ENCODE results near the gene PDIA5. TPM values are rescaled to one million over a fixed set of nuclear protein-coding genes. Genes with fewer than 3 reads are reported as not detected.

The PDIA5 gene
- total RNA-seq, 2 experiments from 2014 or later = 2.2 to 3.0 TPM

- Mint-ChIP-seq H3K36me3 (ENCODE audit: low read depth) (peaks cover 32% of the 10 kb centered on the region), H3K4me1 (ENCODE audit: low read depth) (no peaks in the 10 kb centered on the region), H3K4me3 (no peak overlapping the region), H3K27me3 (no peaks in the 10 kb centered on the region), H3K9me3 (no peaks in the 10 kb centered on the region), H3K27ac (no peak overlapping the region)
- ChIA-PET CTCF (no interaction called here), POLR2A (no interaction called here)
- ATAC-seq (ENCODE audit: poor library complexity) (no peak), DNase-seq (no peak)
- H3K36me3 ChIP-seq (ENCODE audit: insufficient read depth, low read length) = peaks cover 10% of the 10 kb centered on the region
- H3K4me3 ChIP-seq (ENCODE audit: low read length) = no peak overlapping the region
- intact Hi-C loops (cut with DNase I, micrococcal nuclease) = no loop called here
- H3K9me3 ChIP-seq (ENCODE audit: control insufficient read depth in 1 of 2, insufficient read depth in 1 of 2, low read length in 2 of 2) = peaks cover 0 to 16% of the 10 kb centered on the region in 2 experiments
- H3K4me1 ChIP-seq (ENCODE audit: insufficient read depth, low read length) = peaks cover 2% of the 10 kb centered on the region
- no peak overlapping the region for H3K27ac ChIP-seq (ENCODE audit: low read depth in 1 of 2, low read length in 2 of 2)
- TF ChIP-seq CTCF (IDR thresholded peaks at IDR 0.05) = no peak
- no peaks in the 10 kb centered on the region for H3K27me3 ChIP-seq (ENCODE audit: control insufficient read depth in 1 of 2, insufficient read depth in 2 of 2, low read length in 2 of 2)
Observed at GRCh38 chr3:123155471-123156011, 88.7 kb downstream of the PDIA5 start.

GRCh38 chr3:123156276-123156995, 89.6 kb downstream of the PDIA5 start:
- intact Hi-C loops (cut with DNase I, micrococcal nuclease) = no loop called here
- Mint-ChIP-seq H3K4me1 (ENCODE audit: low read depth) (no peaks in the 10 kb centered on the region), H3K9me3 (no peaks in the 10 kb centered on the region), H3K36me3 (ENCODE audit: low read depth) (peaks cover 35% of the 10 kb centered on the region), H3K27ac (no peak overlapping the region), H3K27me3 (no peaks in the 10 kb centered on the region), H3K4me3 (no peak overlapping the region)
- TF ChIP-seq CTCF (IDR thresholded peaks at IDR 0.05) = no peak
- ChIA-PET CTCF (no interaction called here), POLR2A (no interaction called here)
- no peaks in the 10 kb centered on the region for H3K27me3 ChIP-seq (ENCODE audit: control insufficient read depth in 1 of 2, insufficient read depth in 2 of 2, low read length in 2 of 2)
- no peak overlapping the region for H3K27ac ChIP-seq (ENCODE audit: low read depth in 1 of 2, low read length in 2 of 2)
- peaks cover 13% of the 10 kb centered on the region for H3K36me3 ChIP-seq (ENCODE audit: insufficient read depth, low read length)
- DNase-seq (no peak), ATAC-seq (ENCODE audit: poor library complexity) (no peak)
- H3K4me1 ChIP-seq (ENCODE audit: insufficient read depth, low read length) = no peaks in the 10 kb centered on the region
- no peak overlapping the region for H3K4me3 ChIP-seq (ENCODE audit: low read length)
- peaks cover 0 to 7% of the 10 kb centered on the region in 2 experiments for H3K9me3 ChIP-seq (ENCODE audit: control insufficient read depth in 1 of 2, insufficient read depth in 1 of 2, low read length in 2 of 2)

GRCh38 chr3:123157209-123157597, 90.4 kb downstream of the PDIA5 start:
- no peak for TF ChIP-seq CTCF (IDR thresholded peaks at IDR 0.05)
- DNase-seq = no peak
- Mint-ChIP-seq H3K9me3 (no peaks in the 10 kb centered on the region), H3K4me1 (ENCODE audit: low read depth) (no peaks in the 10 kb centered on the region), H3K27ac (no peak overlapping the region), H3K4me3 (no peak overlapping the region), H3K27me3 (no peaks in the 10 kb centered on the region), H3K36me3 (ENCODE audit: low read depth) (peaks cover 40% of the 10 kb centered on the region)
- ChIA-PET POLR2A (no interaction called here), CTCF (no interaction called here)
- H3K36me3 ChIP-seq (ENCODE audit: insufficient read depth, low read length) = peaks cover 13% of the 10 kb centered on the region
- intact Hi-C loops (cut with DNase I, micrococcal nuclease) = no loop called here
- H3K4me3 ChIP-seq (ENCODE audit: low read length) = no peak overlapping the region
- H3K27ac ChIP-seq (ENCODE audit: low read depth in 1 of 2, low read length in 2 of 2) = no peak overlapping the region
- ATAC-seq (ENCODE audit: poor library complexity) = no peak
- no peaks in the 10 kb centered on the region for H3K27me3 ChIP-seq (ENCODE audit: control insufficient read depth in 1 of 2, insufficient read depth in 2 of 2, low read length in 2 of 2)
- H3K9me3 ChIP-seq (ENCODE audit: control insufficient read depth in 1 of 2, insufficient read depth in 1 of 2, low read length in 2 of 2) = no peaks in the 10 kb centered on the region
- no peaks in the 10 kb centered on the region for H3K4me1 ChIP-seq (ENCODE audit: insufficient read depth, low read length)
